Astrocyte of the cerebellum (primary cell): ENCODE results near the gene MLIP.

Experiments used
- DNase-seq: peaks from one replicate; pipeline ENCODE4 v3.0.0-alpha.2; 2011; ENCODE audit warnings: low read depth
- H3K4me3 ChIP-seq: 2 replicates; pipeline ENCODE4 v1.5.1; 2011; ENCODE audit warnings: mild to moderate bottlenecking, low read depth, low read length, moderate library complexity
- in situ Hi-C: cut with HindIII; loops from 2 replicates; pipeline ENCODE4 v1.10.0; 2017; ENCODE audit warnings: low sequenced_read_pairs
- TF ChIP-seq, protein P1 (sequence below): IDR thresholded peaks from 2 replicates; pipeline ENCODE4 v1.5.1; 2012; ENCODE audit warnings: low read length, low read depth, moderate library complexity, mild to moderate bottlenecking; ENCODE audit errors: missing control alignments

The MLIP gene

GRCh38 chr6:54214286-54214685 lies 103.0 kb downstream of the MLIP start:
- in situ Hi-C loops: no loop called here
- TF ChIP-seq, protein P1, sequence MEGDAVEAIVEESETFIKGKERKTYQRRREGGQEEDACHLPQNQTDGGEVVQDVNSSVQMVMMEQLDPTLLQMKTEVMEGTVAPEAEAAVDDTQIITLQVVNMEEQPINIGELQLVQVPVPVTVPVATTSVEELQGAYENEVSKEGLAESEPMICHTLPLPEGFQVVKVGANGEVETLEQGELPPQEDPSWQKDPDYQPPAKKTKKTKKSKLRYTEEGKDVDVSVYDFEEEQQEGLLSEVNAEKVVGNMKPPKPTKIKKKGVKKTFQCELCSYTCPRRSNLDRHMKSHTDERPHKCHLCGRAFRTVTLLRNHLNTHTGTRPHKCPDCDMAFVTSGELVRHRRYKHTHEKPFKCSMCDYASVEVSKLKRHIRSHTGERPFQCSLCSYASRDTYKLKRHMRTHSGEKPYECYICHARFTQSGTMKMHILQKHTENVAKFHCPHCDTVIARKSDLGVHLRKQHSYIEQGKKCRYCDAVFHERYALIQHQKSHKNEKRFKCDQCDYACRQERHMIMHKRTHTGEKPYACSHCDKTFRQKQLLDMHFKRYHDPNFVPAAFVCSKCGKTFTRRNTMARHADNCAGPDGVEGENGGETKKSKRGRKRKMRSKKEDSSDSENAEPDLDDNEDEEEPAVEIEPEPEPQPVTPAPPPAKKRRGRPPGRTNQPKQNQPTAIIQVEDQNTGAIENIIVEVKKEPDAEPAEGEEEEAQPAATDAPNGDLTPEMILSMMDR: no peak
- no peak for DNase-seq
- H3K4me3 ChIP-seq: no peak overlapping the region

GRCh38 chr6:54216336-54216735 lies 105.1 kb downstream of the MLIP start:
- no peak for DNase-seq
- TF ChIP-seq, protein P1: no peak
- in situ Hi-C loops: no loop called here
- no peak overlapping the region for H3K4me3 ChIP-seq

DNA sequence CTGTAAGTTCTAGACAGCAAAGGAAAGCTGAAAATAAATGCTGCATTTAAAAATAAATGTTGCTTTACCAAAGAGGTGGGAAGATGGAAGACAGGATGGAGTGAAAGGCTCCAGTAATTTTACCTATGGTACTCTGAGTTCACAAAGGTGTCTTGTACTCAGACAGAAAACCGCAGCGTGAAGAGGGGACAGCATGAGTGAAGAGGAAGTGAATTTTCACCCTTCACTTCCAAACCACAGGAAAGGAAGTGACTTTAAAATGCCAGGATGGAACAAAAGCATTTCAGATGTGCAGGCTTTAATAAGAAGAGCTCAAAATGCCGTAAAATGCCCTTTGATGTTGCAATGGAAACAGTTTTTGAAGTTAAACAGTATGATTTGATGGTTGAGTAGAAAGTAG lies 105.8 kb downstream of the MLIP start:
- no peak for DNase-seq
- TF ChIP-seq, protein P1: no peak
- H3K4me3 ChIP-seq: no peak overlapping the region
- in situ Hi-C loops: no loop called here

- TF ChIP-seq, protein P1: no peak
- DNase-seq: no peak
- in situ Hi-C loops: no loop called here
- no peak overlapping the region for H3K4me3 ChIP-seq
These were observed 111.0 kb downstream of the MLIP start for GRCh38 chr6:54222217-54222616.

- H3K4me3 ChIP-seq: no peak overlapping the region
- no peak for DNase-seq
- in situ Hi-C loops: no loop called here
- TF ChIP-seq, protein P1: no peak
These were observed 121.5 kb downstream of the MLIP start for GRCh38 chr6:54232703-54233102.

- in situ Hi-C loops: no loop called here
- no peak for DNase-seq
- TF ChIP-seq, protein P1: no peak
- H3K4me3 ChIP-seq: no peak overlapping the region
These were observed 123.3 kb downstream of the MLIP start for GRCh38 chr6:54234539-54234938.

- no peak for DNase-seq
- in situ Hi-C loops: no loop called here
- TF ChIP-seq, protein P1: no peak
- H3K4me3 ChIP-seq: no peak overlapping the region
These were observed 125.7 kb downstream of the MLIP start for GRCh38 chr6:54236984-54237383.
